DOHH2 (cell line): ENCODE results near the gene GMDS.

Experiments used
- H3F3A ChIP-seq: fragments of 200-600 bp; sonication (generic), shearing (Covaris generic); 2 replicates; pipeline ENCODE4 v1.6.0; 2016; ENCODE audit warnings: antibody characterized with exemption, mild to moderate bottlenecking; ENCODE audit not compliant: control insufficient read depth, insufficient read depth
- H3K27ac ChIP-seq: fragments of 200-600 bp; sonication (generic); 2 replicates; pipeline ENCODE4 v1.5.1; 2014; ENCODE audit warnings: low read depth, mild to moderate bottlenecking, low read length, moderate library complexity
- H3K27me3 ChIP-seq: fragments of 200-600 bp; sonication (generic); 2 replicates; pipeline ENCODE4 v1.6.1; 2014; ENCODE audit warnings: mild to moderate bottlenecking, low read length, mixed read lengths; ENCODE audit not compliant: control insufficient read depth
- H3K36me3 ChIP-seq: fragments of 200-600 bp; sonication (generic); 2 replicates; pipeline ENCODE4 v1.6.1; 2014; ENCODE audit warnings: mild to moderate bottlenecking, low read length, moderate library complexity, mixed read lengths; ENCODE audit not compliant: control insufficient read depth
- H3K4me1 ChIP-seq: fragments of 200-600 bp; sonication (generic); 2 replicates; pipeline ENCODE4 v1.6.1; 2014; ENCODE audit warnings: mild to moderate bottlenecking, low read length, mixed read lengths; ENCODE audit not compliant: control insufficient read depth
- H3K4me2 ChIP-seq: fragments of 200-600 bp; sonication (generic); 2 replicates; pipeline ENCODE4 v1.6.0; 2014; ENCODE audit warnings: mild to moderate bottlenecking, low read length, moderate library complexity
- H3K4me3 ChIP-seq: fragments of 200-600 bp; sonication (generic); 2 replicates; pipeline ENCODE4 v1.5.1; 2014; ENCODE audit warnings: mild to moderate bottlenecking, low read length, mixed read lengths
- H3K79me2 ChIP-seq: fragments of 200-600 bp; sonication (generic); 2 replicates; pipeline ENCODE4 v1.6.1; 2014; ENCODE audit warnings: mild to moderate bottlenecking, low read length, mixed read lengths; ENCODE audit not compliant: control insufficient read depth
- H3K9me2 ChIP-seq: fragments of 200-600 bp; sonication (generic); replicated peaks from 2 replicates; pipeline ENCODE4 v1.6.1; 2014; ENCODE audit warnings: mild to moderate bottlenecking, low read length, mixed read lengths; ENCODE audit not compliant: control insufficient read depth
- H3K9me3 ChIP-seq: fragments of 200-600 bp; sonication (generic); 2 replicates; pipeline ENCODE4 v1.6.1; 2014; ENCODE audit warnings: antibody characterized with exemption, low read length, mixed read lengths; ENCODE audit not compliant: control insufficient read depth, insufficient read depth
- H4K20me1 ChIP-seq: fragments of 200-600 bp; sonication (generic); 2 replicates; pipeline ENCODE4 v1.6.0; 2014; ENCODE audit warnings: low read depth, mild to moderate bottlenecking, antibody characterized with exemption, low read length, moderate library complexity; ENCODE audit not compliant: control insufficient read depth, insufficient read depth
- EZH2phosphoT487 ChIP-seq: fragments of 200-600 bp; sonication (generic); IDR thresholded peaks from 2 replicates; pipeline ENCODE4 v1.6.1; 2017; ENCODE audit warnings: borderline replicate concordance, mild to moderate bottlenecking, antibody characterized with exemption, low read length, moderate library complexity, mixed read lengths
- TF ChIP-seq, protein P1 (sequence below): fragments of 200-600 bp; sonication (generic); IDR thresholded peaks from one replicate; pipeline ENCODE4 v1.5.1; 2014; ENCODE audit warnings: antibody characterized with exemption, mild to moderate bottlenecking, low read depth, low read length; ENCODE audit not compliant: poor library complexity, severe bottlenecking

GMDS gene

GRCh38 chr6:2249126-2249525 is 3.7 kb upstream of the GMDS start:
- Histone ChIP-seq H3F3A (peaks cover 10% of the 10 kb centered on the region; the same call in 1 of the 2 replicates), H4K20me1 (no peaks in the 10 kb centered on the region), H3K9me2 (no peaks in the 10 kb centered on the region), H3K27me3 (no peaks in the 10 kb centered on the region), H3K27ac (no peak overlapping the region), H3K79me2 (peaks cover 21% of the 10 kb centered on the region), H3K4me2 (no peak overlapping the region), H3K4me1 (peaks cover 23% of the 10 kb centered on the region), H3K9me3 (no peaks in the 10 kb centered on the region), H3K4me3 (no peak overlapping the region), H3K36me3 (0 out of 2 replicates have a peak, but pooled peaks cover 2% of the 10 kb centered on the region)
- TF ChIP-seq, protein P1, sequence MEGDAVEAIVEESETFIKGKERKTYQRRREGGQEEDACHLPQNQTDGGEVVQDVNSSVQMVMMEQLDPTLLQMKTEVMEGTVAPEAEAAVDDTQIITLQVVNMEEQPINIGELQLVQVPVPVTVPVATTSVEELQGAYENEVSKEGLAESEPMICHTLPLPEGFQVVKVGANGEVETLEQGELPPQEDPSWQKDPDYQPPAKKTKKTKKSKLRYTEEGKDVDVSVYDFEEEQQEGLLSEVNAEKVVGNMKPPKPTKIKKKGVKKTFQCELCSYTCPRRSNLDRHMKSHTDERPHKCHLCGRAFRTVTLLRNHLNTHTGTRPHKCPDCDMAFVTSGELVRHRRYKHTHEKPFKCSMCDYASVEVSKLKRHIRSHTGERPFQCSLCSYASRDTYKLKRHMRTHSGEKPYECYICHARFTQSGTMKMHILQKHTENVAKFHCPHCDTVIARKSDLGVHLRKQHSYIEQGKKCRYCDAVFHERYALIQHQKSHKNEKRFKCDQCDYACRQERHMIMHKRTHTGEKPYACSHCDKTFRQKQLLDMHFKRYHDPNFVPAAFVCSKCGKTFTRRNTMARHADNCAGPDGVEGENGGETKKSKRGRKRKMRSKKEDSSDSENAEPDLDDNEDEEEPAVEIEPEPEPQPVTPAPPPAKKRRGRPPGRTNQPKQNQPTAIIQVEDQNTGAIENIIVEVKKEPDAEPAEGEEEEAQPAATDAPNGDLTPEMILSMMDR = no peak
- TF ChIP-seq EZH2phosphoT487 = no peak

- Histone ChIP-seq H3F3A (peaks cover 10% of the 10 kb centered on the region; the same call in 1 of the 2 replicates), H3K79me2 (peaks cover 34% of the 10 kb centered on the region), H3K4me3 (no peak overlapping the region), H3K4me2 (peak overlapping the region; percentile 7; the same call in 1 of the 2 replicates), H3K36me3 (no peaks in the 10 kb centered on the region), H3K27me3 (no peaks in the 10 kb centered on the region), H3K9me3 (no peaks in the 10 kb centered on the region), H4K20me1 (no peaks in the 10 kb centered on the region), H3K9me2 (no peaks in the 10 kb centered on the region), H3K27ac (no peak overlapping the region), H3K4me1 (peaks cover 25% of the 10 kb centered on the region)
- TF ChIP-seq, protein P1 = no peak
- no peak for TF ChIP-seq EZH2phosphoT487
These were observed 2.3 kb upstream of the GMDS start for GRCh38 chr6:2247664-2248063.

- Histone ChIP-seq H3F3A (peaks cover 10% of the 10 kb centered on the region; the same call in 1 of the 2 replicates), H3K27ac (no peak overlapping the region), H3K9me2 (no peaks in the 10 kb centered on the region), H3K4me2 (peak overlapping the region; percentile 97), H3K4me3 (peak overlapping the region; percentile 99), H3K9me3 (no peaks in the 10 kb centered on the region), H3K79me2 (peaks cover 48% of the 10 kb centered on the region), H3K4me1 (peaks cover 25% of the 10 kb centered on the region), H3K27me3 (no peaks in the 10 kb centered on the region), H3K36me3 (no peaks in the 10 kb centered on the region), H4K20me1 (no peaks in the 10 kb centered on the region)
- TF ChIP-seq, protein P1 = no peak
- TF ChIP-seq EZH2phosphoT487 = no peak
These were observed 765 bp upstream of the GMDS start for GRCh38 chr6:2245877-2246863.
